HL-60 (cell line): ENCODE measurements around the gene TDRD10.
A peak's percentile ranks its signal among the peaks of the same experiment; 100 is the strongest.
"Not testable (repeated sequence)": the region's sequence is repeated elsewhere in the genome, so short reads cannot be mapped to it uniquely, and the experiment has no call there.

Experiments used
- DNase-seq, 2 experiments: peaks; one replicate each; pipeline ENCODE4 v3.0.0-alpha.2; 2010 to 2020; ENCODE audit warnings: low read depth in 1 of 2, low spot score in 1 of 2
- H3K27ac ChIP-seq: fragments of 250-450 bp; sonication (Bioruptor Pico); replicated peaks from 2 replicates; pipeline ENCODE4 v1.5.1; 2020; ENCODE audit warnings: mild to moderate bottlenecking, moderate library complexity
- H3K27me3 ChIP-seq: fragments of 250-450 bp; sonication (Bioruptor Pico); 2 replicates; pipeline ENCODE4 v1.5.1; 2021; ENCODE audit warnings: mild to moderate bottlenecking, moderate library complexity; ENCODE audit not compliant: insufficient read depth, poor library complexity, severe bottlenecking
- H3K4me3 ChIP-seq: replicated peaks from 2 replicates; pipeline ENCODE4 v1.5.1; 2011; ENCODE audit warnings: mild to moderate bottlenecking, control low read depth, low read length; ENCODE audit not compliant: insufficient read depth
- CTCF ChIP-seq: IDR thresholded peaks from one replicate; pipeline ENCODE4 v1.5.1; 2011; ENCODE audit warnings: low read length, control low read depth, inconsistent platforms; ENCODE audit not compliant: insufficient read depth
- GABPA ChIP-seq: IDR thresholded peaks from 2 replicates; pipeline ENCODE4 v1.6.1; 2012; ENCODE audit warnings: low read depth
- POLR2AphosphoS5 ChIP-seq: IDR thresholded peaks from 2 replicates; pipeline ENCODE4 v1.6.1; 2012; ENCODE audit warnings: low read depth
- REST ChIP-seq: IDR thresholded peaks from 2 replicates; pipeline ENCODE4 v1.6.1; 2012; ENCODE audit warnings: low read depth; ENCODE audit not compliant: insufficient replicate concordance
- SPI1 ChIP-seq: IDR thresholded peaks from 2 replicates; pipeline ENCODE4 v1.6.1; 2012; ENCODE audit warnings: low read depth, mild to moderate bottlenecking, borderline replicate concordance

TDRD10 gene

GRCh38 chr1:154483941-154484803 lies 17.8 kb upstream of the TDRD10 start:
- Histone ChIP-seq H3K4me3 (no peak overlapping the region), H3K27me3 (no peaks in the 10 kb centered on the region), H3K27ac (no peak overlapping the region)
- no peak for DNase-seq
- no peak for TF ChIP-seq CTCF

- Histone ChIP-seq H3K27me3 (no peaks in the 10 kb centered on the region), H3K27ac (no peak overlapping the region), H3K4me3 (no peak overlapping the region)
- TF ChIP-seq SPI1: no peak
- no peak for TF ChIP-seq GABPA
- no peak for TF ChIP-seq POLR2AphosphoS5
- TF ChIP-seq REST: no peak
- no peak for TF ChIP-seq CTCF
- peak in 1 of 2 experiments; percentile 19 for DNase-seq
Measured at GRCh38 chr1:154485106-154485505, 16.9 kb upstream of the TDRD10 start.

- no peak overlapping the region for H3K4me3 ChIP-seq
- no peak for TF ChIP-seq POLR2AphosphoS5
- TF ChIP-seq GABPA: no peak
- TF ChIP-seq SPI1: no peak
- TF ChIP-seq CTCF: no peak
- TF ChIP-seq REST: no peak
- H3K27me3 ChIP-seq: no peaks in the 10 kb centered on the region
- DNase-seq: no peak
- H3K27ac ChIP-seq: no peak overlapping the region
Measured at GRCh38 chr1:154485910-154486496, 16.0 kb upstream of the TDRD10 start.

- DNase-seq, H3K27ac ChIP-seq, H3K4me3 ChIP-seq, H3K27me3 ChIP-seq: not testable (repeated sequence)
Measured at GRCh38 chr1:154486756-154487155, 15.3 kb upstream of the TDRD10 start.
